ENCODE results near the gene NPHP4.
"Not testable (repeated sequence)": the region's sequence is repeated elsewhere in the genome, so short reads cannot be mapped to it uniquely, and the experiment has no call there.

NPHP4 gene

GRCh38 chr1:5861871-5862825 lies 130.1 kb downstream of the NPHP4 start:
- in situ Hi-C loops (cut with MboI; ENCODE audit: low sequenced_read_pairs), result no loop called here

- in situ Hi-C loops (cut with MboI; ENCODE audit: low sequenced_read_pairs), result no loop called here
Observed at GRCh38 chr1:5860277-5860676, 131.9 kb downstream of the NPHP4 start.

- in situ Hi-C loops (cut with MboI; ENCODE audit: low sequenced_read_pairs), result no loop called here
Observed at GRCh38 chr1:5859766-5860165, 132.5 kb downstream of the NPHP4 start.

- in situ Hi-C loops (cut with MboI; ENCODE audit: low sequenced_read_pairs), result no loop called here
Observed at GRCh38 chr1:5858844-5859407, 133.3 kb downstream of the NPHP4 start.

GRCh38 chr1:5858246-5858645 lies 134.0 kb downstream of the NPHP4 start:
- in situ Hi-C loops (cut with MboI; ENCODE audit: low sequenced_read_pairs), result no loop called here

GRCh38 chr1:5857508-5858090 lies 134.6 kb downstream of the NPHP4 start:
- in situ Hi-C loops (cut with MboI; ENCODE audit: low sequenced_read_pairs), result no loop called here

GRCh38 chr1:5857011-5857410 lies 135.2 kb downstream of the NPHP4 start:
- in situ Hi-C loops (cut with MboI; ENCODE audit: low sequenced_read_pairs), result no loop called here

GRCh38 chr1:5856246-5856815 lies 135.9 kb downstream of the NPHP4 start:
- in situ Hi-C loops (cut with MboI; ENCODE audit: low sequenced_read_pairs), result no loop called here

- in situ Hi-C loops (cut with MboI; ENCODE audit: low sequenced_read_pairs), result no loop called here
Observed at GRCh38 chr1:5855196-5855897, 136.9 kb downstream of the NPHP4 start.

- in situ Hi-C loops (cut with MboI; ENCODE audit: low sequenced_read_pairs), result no loop called here
Observed at GRCh38 chr1:5854754-5855153, 137.5 kb downstream of the NPHP4 start.

GRCh38 chr1:5853858-5854257 lies 138.4 kb downstream of the NPHP4 start:
- in situ Hi-C loops (cut with MboI; ENCODE audit: low sequenced_read_pairs), result not testable (repeated sequence)

GRCh38 chr1:5850503-5850902 lies 141.7 kb downstream of the NPHP4 start:
- in situ Hi-C loops (cut with MboI; ENCODE audit: low sequenced_read_pairs), result no loop called here

- in situ Hi-C loops (cut with MboI; ENCODE audit: low sequenced_read_pairs), result no loop called here
Observed at GRCh38 chr1:5849550-5849949, 142.7 kb downstream of the NPHP4 start.

- in situ Hi-C loops (cut with MboI; ENCODE audit: low sequenced_read_pairs), result no loop called here
Observed at GRCh38 chr1:5847013-5847659, 145.1 kb downstream of the NPHP4 start.

- in situ Hi-C loops (cut with MboI; ENCODE audit: low sequenced_read_pairs), result no loop called here
Observed at GRCh38 chr1:5845376-5845775, 146.8 kb downstream of the NPHP4 start.

- in situ Hi-C loops (cut with MboI; ENCODE audit: low sequenced_read_pairs), result no loop called here
Observed at GRCh38 chr1:5844442-5844841, 147.8 kb downstream of the NPHP4 start.

- in situ Hi-C loops (cut with MboI; ENCODE audit: low sequenced_read_pairs), result no loop called here
Observed at GRCh38 chr1:5843521-5844096, 148.6 kb downstream of the NPHP4 start.

- in situ Hi-C loops (cut with MboI; ENCODE audit: low sequenced_read_pairs), result no loop called here
Observed at GRCh38 chr1:5842679-5843078, 149.5 kb downstream of the NPHP4 start.

GRCh38 chr1:5840551-5841001 lies 151.6 kb downstream of the NPHP4 start:
- in situ Hi-C loops (cut with MboI; ENCODE audit: low sequenced_read_pairs), result no loop called here

Measured in hTERT RPE-1 (cell line).